GM18526 (cell line): ENCODE results near the gene BCS1L.

Experiments
- POLR2A ChIP-seq: IDR thresholded peaks from 3 replicates; pipeline ENCODE4 v1.6.1; 2011; ENCODE audit not compliant: insufficient read length; ENCODE audit errors: extremely low read depth

BCS1L gene

GRCh38 chr2:218694405-218695145, 35.1 kb downstream of the BCS1L start:
- no peak for TF ChIP-seq POLR2A

GRCh38 chr2:218698885-218699284, 39.4 kb downstream of the BCS1L start:
- no peak for TF ChIP-seq POLR2A

- no peak for TF ChIP-seq POLR2A
These were observed 42.3 kb downstream of the BCS1L start for GRCh38 chr2:218701806-218702205.

- TF ChIP-seq POLR2A: no peak
These were observed 43.9 kb downstream of the BCS1L start for GRCh38 chr2:218703341-218703740.

- no peak for TF ChIP-seq POLR2A
These were observed 48.6 kb downstream of the BCS1L start for GRCh38 chr2:218708086-218708485.

GRCh38 chr2:218709908-218710307, 50.4 kb downstream of the BCS1L start:
- TF ChIP-seq POLR2A: no peak

- no peak for TF ChIP-seq POLR2A
These were observed 50.8 kb downstream of the BCS1L start for GRCh38 chr2:218710334-218710686.

- peak; percentile 64 for TF ChIP-seq POLR2A
These were observed 51.4 kb downstream of the BCS1L start, which contains the start of gene TTLL4 for GRCh38 chr2:218710687-218711549. Gene TTLL4 (plus strand): TSS chr2:218710835. CDS start chr2:218737677, 26,842 bp downstream.

GRCh38 chr2:218711550-218711929, 52.1 kb downstream of the BCS1L start:
- no peak for TF ChIP-seq POLR2A
